OCI-LY7 (cell line): Measurements from ENCODE around the gene TP73. TPM values are rescaled to one million over a fixed set of nuclear protein-coding genes. Genes with fewer than 3 reads are reported as not detected.

Experiments
- BruUV-seq: library from RNA; stranded (reverse); fragments of 400-500 nt; replicated peaks from 2 replicates; lab custom pipeline; 2021; lab: Mats Ljungman, UMichigan
- CTCF ChIA-PET: fragments of 300-600 bp; sonication (Branson Sonifier 250); formaldehyde crosslinking; loops from one replicate; lab custom pipeline; 2022; ENCODE audit warnings: antibody characterized with exemption; ENCODE audit not compliant: unreplicated experiment; lab: Charles Lee
- POLR2A ChIA-PET: fragments of 300-600 bp; sonication (Branson Sonifier 250); formaldehyde crosslinking; loops from one replicate; lab custom pipeline; 2022; ENCODE audit warnings: antibody characterized with exemption; lab: Charles Lee
- DNase-seq: peaks from one replicate; pipeline ENCODE4 v3.0.0-alpha.2; 2015; ENCODE audit warnings: low spot score
- H2AFZ ChIP-seq: fragments of 200-600 bp; sonication (generic), shearing (Covaris generic); 2 replicates; pipeline ENCODE4 v1.6.1; 2014; ENCODE audit warnings: mild to moderate bottlenecking, antibody characterized with exemption, low read length, moderate library complexity
- H3K27ac ChIP-seq: fragments of 200-600 bp; sonication (generic); 2 replicates; pipeline ENCODE4 v1.5.1; 2014; ENCODE audit warnings: mixed run types, low read depth, mild to moderate bottlenecking, moderate library complexity, low read length, inconsistent platforms; ENCODE audit not compliant: poor library complexity, severe bottlenecking
- H3K36me3 ChIP-seq: fragments of 200-600 bp; sonication (generic); 2 replicates; pipeline ENCODE4 v1.6.1; 2014; ENCODE audit warnings: mild to moderate bottlenecking, antibody characterized with exemption, low read length, moderate library complexity, mixed read lengths; ENCODE audit not compliant: insufficient read depth
- H3K4me1 ChIP-seq: fragments of 200-600 bp; sonication (generic); 2 replicates; pipeline ENCODE4 v1.5.1; 2014; ENCODE audit warnings: mild to moderate bottlenecking, low read length; ENCODE audit not compliant: insufficient read depth, poor library complexity, severe bottlenecking
- H3K4me2 ChIP-seq: fragments of 200-600 bp; sonication (generic); 2 replicates; pipeline ENCODE4 v1.6.1; 2014; ENCODE audit warnings: mild to moderate bottlenecking, low read length
- H3K4me3 ChIP-seq: fragments of 200-600 bp; sonication (generic); 2 replicates; pipeline ENCODE4 v1.5.1; 2014; ENCODE audit warnings: mild to moderate bottlenecking, low read depth, low read length; ENCODE audit not compliant: poor library complexity, severe bottlenecking
- H3K79me2 ChIP-seq: fragments of 200-600 bp; sonication (generic); 2 replicates; pipeline ENCODE4 v1.6.1; 2016; ENCODE audit warnings: low read depth, mild to moderate bottlenecking, low read length, moderate library complexity, mixed read lengths; ENCODE audit not compliant: insufficient read depth
- H3K9me2 ChIP-seq: fragments of 200-600 bp; sonication (generic); 2 replicates; pipeline ENCODE4 v1.6.1; 2016; ENCODE audit warnings: mild to moderate bottlenecking, low read length, mixed read lengths; ENCODE audit not compliant: insufficient read depth
- H3K9me3 ChIP-seq: fragments of 200-600 bp; sonication (generic); 2 replicates; pipeline ENCODE4 v1.6.1; 2014; ENCODE audit warnings: mild to moderate bottlenecking, mixed run types, low read length, mixed read lengths
- H4K20me1 ChIP-seq: fragments of 200-600 bp; sonication (generic); 2 replicates; pipeline ENCODE4 v1.6.1; 2014; ENCODE audit warnings: mild to moderate bottlenecking, antibody characterized with exemption, low read length, moderate library complexity, mixed read lengths; ENCODE audit not compliant: insufficient read depth
- EZH2phosphoT487 ChIP-seq: fragments of 200-600 bp; sonication (generic); IDR thresholded peaks from 2 replicates; pipeline ENCODE4 v1.6.1; 2018; ENCODE audit warnings: low read depth, borderline replicate concordance, mild to moderate bottlenecking, mixed run types, antibody characterized with exemption, low read length, moderate library complexity, mixed read lengths
- intact Hi-C: fragments of 100-400 bp; cut with micrococcal nuclease; formaldehyde crosslinking; loops from one replicate; pipeline ENCODE4 v1.10.0; 2022; ENCODE audit not compliant: unreplicated experiment
- total RNA-seq, 2 experiments: library from RNA; depleted of rRNA in 1 of 2; stranded (reverse); fragments of >200 nt in 1 of 2; shearing (Covaris generic) in 1 of 2; gene quantifications; 2 replicates each; pipeline ENCODE4 v1.2.3, GENCODE V29; 2014 to 2022
- TF ChIP-seq, protein P1 (sequence below): fragments of 200-600 bp; sonication (generic); conservative IDR thresholded peaks from 2 replicates; pipeline ENCODE4 v1.5.1; 2014; ENCODE audit warnings: mild to moderate bottlenecking, antibody characterized with exemption, low read length, moderate library complexity, mixed read lengths

TP73 gene
- total RNA-seq, 2 experiments from 2014 or later = 0.48 TPM; not detected in 1

GRCh38 chr1:3780901-3781300 is 128.6 kb downstream of the TP73 start:
- Histone ChIP-seq H3K79me2 (no peaks in the 10 kb centered on the region), H3K27ac (no peak overlapping the region), H3K4me3 (no peak overlapping the region), H4K20me1 (0 out of 2 replicates have a peak, but pooled peaks cover 3% of the 10 kb centered on the region), H3K36me3 (peaks cover 73% of the 10 kb centered on the region), H2AFZ (no peak overlapping the region), H3K9me2 (no peaks in the 10 kb centered on the region), H3K9me3 (no peaks in the 10 kb centered on the region), H3K4me2 (no peak overlapping the region), H3K4me1 (no peaks in the 10 kb centered on the region)
- ChIA-PET CTCF (no interaction called here), POLR2A (no interaction called here)
- no peak for DNase-seq
- intact Hi-C loops = no loop called here
- BruUV-seq = no TSS peak
- TF ChIP-seq EZH2phosphoT487 = no peak
- TF ChIP-seq, protein P1, sequence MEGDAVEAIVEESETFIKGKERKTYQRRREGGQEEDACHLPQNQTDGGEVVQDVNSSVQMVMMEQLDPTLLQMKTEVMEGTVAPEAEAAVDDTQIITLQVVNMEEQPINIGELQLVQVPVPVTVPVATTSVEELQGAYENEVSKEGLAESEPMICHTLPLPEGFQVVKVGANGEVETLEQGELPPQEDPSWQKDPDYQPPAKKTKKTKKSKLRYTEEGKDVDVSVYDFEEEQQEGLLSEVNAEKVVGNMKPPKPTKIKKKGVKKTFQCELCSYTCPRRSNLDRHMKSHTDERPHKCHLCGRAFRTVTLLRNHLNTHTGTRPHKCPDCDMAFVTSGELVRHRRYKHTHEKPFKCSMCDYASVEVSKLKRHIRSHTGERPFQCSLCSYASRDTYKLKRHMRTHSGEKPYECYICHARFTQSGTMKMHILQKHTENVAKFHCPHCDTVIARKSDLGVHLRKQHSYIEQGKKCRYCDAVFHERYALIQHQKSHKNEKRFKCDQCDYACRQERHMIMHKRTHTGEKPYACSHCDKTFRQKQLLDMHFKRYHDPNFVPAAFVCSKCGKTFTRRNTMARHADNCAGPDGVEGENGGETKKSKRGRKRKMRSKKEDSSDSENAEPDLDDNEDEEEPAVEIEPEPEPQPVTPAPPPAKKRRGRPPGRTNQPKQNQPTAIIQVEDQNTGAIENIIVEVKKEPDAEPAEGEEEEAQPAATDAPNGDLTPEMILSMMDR = no peak

DNA sequence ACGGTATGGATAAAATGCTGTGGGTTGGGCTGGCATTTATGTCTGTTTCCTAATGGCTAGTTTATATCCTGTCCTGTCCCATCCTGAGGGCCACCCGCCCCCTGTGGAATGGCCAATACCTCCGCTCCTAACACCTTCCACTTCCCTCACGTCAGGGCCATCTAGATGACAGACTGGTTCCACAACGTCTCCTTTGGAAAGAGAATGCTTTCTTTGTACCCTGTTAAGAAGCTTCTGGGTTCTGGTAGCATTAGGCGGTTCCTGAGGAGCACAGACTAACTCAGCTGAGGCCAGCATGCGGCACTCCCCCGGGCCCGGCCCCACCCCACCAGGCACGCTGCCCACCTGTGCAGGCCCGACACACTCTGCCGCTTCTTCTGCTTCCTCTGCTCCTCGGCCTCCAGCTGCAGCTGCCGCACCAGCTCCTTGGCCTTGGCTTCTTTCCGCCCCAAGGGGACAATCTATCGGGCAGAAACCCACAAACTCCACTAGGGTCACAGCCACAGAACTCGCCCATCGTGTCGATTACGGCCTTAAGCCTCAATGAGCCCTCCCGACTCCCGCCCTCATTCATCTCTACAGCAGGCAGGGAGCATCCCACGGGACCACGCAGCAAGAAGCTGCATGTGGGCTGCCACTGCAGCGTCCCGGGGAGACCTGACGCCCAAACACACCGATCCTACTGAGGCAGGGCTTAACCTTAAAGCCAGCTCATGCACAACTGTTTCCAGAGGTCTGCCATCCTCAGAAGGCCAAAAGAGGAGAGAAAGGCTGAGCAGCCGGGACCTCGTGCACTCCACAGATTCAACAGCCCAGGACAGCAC is 131.5 kb downstream of the TP73 start:
- TF ChIP-seq, protein P1 = no peak
- no peak for TF ChIP-seq EZH2phosphoT487
- H3K9me3 ChIP-seq = no peaks in the 10 kb centered on the region
- no peak overlapping the region for H2AFZ ChIP-seq
- H3K27ac ChIP-seq = no peak overlapping the region
- peaks cover 99% of the 10 kb centered on the region for H3K36me3 ChIP-seq
- peaks cover 3% of the 10 kb centered on the region; the same call in 1 of the 2 replicates for H4K20me1 ChIP-seq
- DNase-seq = no peak
- H3K4me2 ChIP-seq = no peak overlapping the region
- no peaks in the 10 kb centered on the region for H3K79me2 ChIP-seq
- POLR2A ChIA-PET = no interaction called here
- BruUV-seq = no TSS peak
- H3K4me3 ChIP-seq = no peak overlapping the region
- H3K9me2 ChIP-seq = no peaks in the 10 kb centered on the region
- H3K4me1 ChIP-seq = no peaks in the 10 kb centered on the region
- CTCF ChIA-PET = no interaction called here
- intact Hi-C loops = no loop called here

- peaks cover 97% of the 10 kb centered on the region for H3K36me3 ChIP-seq
- no peak overlapping the region for H3K4me3 ChIP-seq
- DNase-seq = no peak
- H3K9me2 ChIP-seq = no peaks in the 10 kb centered on the region
- intact Hi-C loops = no loop called here
- no TSS peak for BruUV-seq
- POLR2A ChIA-PET = no interaction called here
- no peak overlapping the region for H3K4me2 ChIP-seq
- no peaks in the 10 kb centered on the region for H3K4me1 ChIP-seq
- peaks cover 3% of the 10 kb centered on the region; the same call in 1 of the 2 replicates for H4K20me1 ChIP-seq
- H2AFZ ChIP-seq = no peak overlapping the region
- 0 out of 2 replicates have a peak, but pooled peaks cover 3% of the 10 kb centered on the region for H3K79me2 ChIP-seq
- CTCF ChIA-PET = no interaction called here
- H3K27ac ChIP-seq = no peak overlapping the region
- H3K9me3 ChIP-seq = no peaks in the 10 kb centered on the region
- no peak for TF ChIP-seq EZH2phosphoT487
- TF ChIP-seq, protein P1 = no peak
Measured at GRCh38 chr1:3785045-3785444, 132.7 kb downstream of the TP73 start.
